HepG2 (cell line): ENCODE measurements around the gene CADPS2. TPM values are rescaled to one million over a fixed set of nuclear protein-coding genes. Genes with fewer than 3 reads are reported as not detected.

Experiments
- ATAC-seq: fragments of 200-7000 bp; cut with Tn5 transposase; 3 replicates; pipeline ENCODE4 v1.9.1; 2020; ENCODE audit warnings: mild to moderate bottlenecking, moderate library complexity
- BruUV-seq: library from RNA; stranded (reverse); fragments of 400-500 nt; replicated peaks from 2 replicates; lab custom pipeline; 2021; lab: Mats Ljungman, UMichigan
- CTCF ChIA-PET: fragments of 300-600 bp; formaldehyde crosslinking; extraction: SDS; loops from one replicate; lab custom pipeline; 2021; ENCODE audit warnings: low total read pairs, inconsistent platforms, low intra/inter-chr PET ratio; lab: Yijun Ruan, JAX
- POLR2A ChIA-PET: fragments of 350-600 bp; sonication (Branson Sonifier 250); formaldehyde crosslinking; loops from one replicate; lab custom pipeline; 2020; ENCODE audit warnings: antibody characterized with exemption, inconsistent platforms; lab: Yijun Ruan, JAX
- DNase-seq: peaks from one replicate; pipeline ENCODE4 v3.0.0-alpha.2; 2015; ENCODE audit warnings: low spot score
- FAIRE-seq: peaks from 3 replicates; lab custom pipeline; 2011; peaks lifted over from hg19 to GRCh38; lab: Jason Lieb, UNC
- H2AFZ ChIP-seq: one replicate; pipeline ENCODE4 v1.6.1; 2011; ENCODE audit warnings: low read length, inconsistent platforms
- H3K27ac ChIP-seq: fragments of 300-600 bp; 3 replicates; pipeline ENCODE4 v1.8.0; 2011; ENCODE audit warnings: mixed run types, mild to moderate bottlenecking, mixed read lengths, low read length, inconsistent platforms; ENCODE audit not compliant: insufficient read depth; ENCODE audit errors: extremely low read length
- H3K27me3 ChIP-seq, 2 experiments: fragments of 200-600 bp in 1 of 2; 2 replicates in 1 of 2; 3 replicates in 1 of 2; pipeline versions ENCODE4 v1.6.0 to v1.8.0; 2011; ENCODE audit warnings: low read length in 2 of 2, mild to moderate bottlenecking in 2 of 2, moderate library complexity in 2 of 2, inconsistent platforms in 1 of 2; ENCODE audit not compliant: insufficient read depth in 2 of 2, control insufficient read depth in 1 of 2
- H3K36me3 ChIP-seq, 2 experiments: fragments of 200-600 bp in 1 of 2; replicated peaks in 1 of 2; 2 replicates in 1 of 2; 3 replicates in 1 of 2; pipeline versions ENCODE4 v1.5.1 to v1.8.0; 2011; ENCODE audit warnings: low read length in 2 of 2, inconsistent platforms in 1 of 2; ENCODE audit not compliant: insufficient read depth in 2 of 2, control insufficient read depth in 1 of 2
- H3K4me1 ChIP-seq: 2 replicates; pipeline ENCODE4 v1.5.1; 2012; ENCODE audit warnings: low read length, inconsistent platforms; ENCODE audit not compliant: insufficient read depth
- H3K4me2 ChIP-seq: 2 replicates; pipeline ENCODE4 v1.6.0; 2011; ENCODE audit warnings: low read depth, low read length, inconsistent platforms
- H3K4me3 ChIP-seq, 3 experiments: fragments of 200-600 bp in 1 of 3; sonication (generic), shearing (Covaris generic) in 1 of 3; replicated peaks in 1 of 3; 2 replicates each; pipeline ENCODE4 v1.5.1; 2011 to 2016; ENCODE audit warnings: low read length in 3 of 3, inconsistent platforms in 2 of 3, low read depth in 2 of 3, mild to moderate bottlenecking in 2 of 3, control low read depth in 1 of 3, mixed read lengths in 1 of 3; ENCODE audit not compliant: insufficient read depth in 1 of 3
- H3K79me2 ChIP-seq: one replicate; pipeline ENCODE4 v1.6.1; 2011; ENCODE audit warnings: low read length, inconsistent platforms; ENCODE audit not compliant: insufficient read depth
- H3K9ac ChIP-seq: 2 replicates; pipeline ENCODE4 v1.6.0; 2011; ENCODE audit warnings: mild to moderate bottlenecking, low read depth, low read length, inconsistent platforms; ENCODE audit not compliant: insufficient read depth
- H3K9me3 ChIP-seq: 2 replicates; pipeline ENCODE4 v1.5.1; 2012; ENCODE audit warnings: mild to moderate bottlenecking, low read length
- H4K20me1 ChIP-seq: 2 replicates; pipeline ENCODE4 v1.6.0; 2011; ENCODE audit warnings: inconsistent platforms, mild to moderate bottlenecking, low read length, moderate library complexity; ENCODE audit not compliant: insufficient read depth
- ARHGAP35 ChIP-seq: sonication (generic); formaldehyde crosslinking; IDR thresholded peaks from 2 replicates; pipeline ENCODE4 v1.9.0; 2022; ENCODE audit warnings: mild to moderate bottlenecking, inconsistent platforms, moderate library complexity, missing genetic modification reagents, borderline replicate concordance
- CEBPZ ChIP-seq: IDR thresholded peaks from 2 replicates; pipeline ENCODE4 v1.6.1; 2012; ENCODE audit warnings: low read length, improper control_type of control experiment
- CSRNP1 ChIP-seq: sonication (generic); formaldehyde crosslinking; IDR thresholded peaks from 2 replicates; pipeline ENCODE4 v1.8.1; 2023; ENCODE audit warnings: mild to moderate bottlenecking, missing genetic modification reagents
- EHMT2 ChIP-seq: fragments of 200-600 bp; sonication (generic); IDR thresholded peaks from 2 replicates; pipeline ENCODE4 v1.7.0; 2017; ENCODE audit warnings: antibody characterized with exemption, low read depth, low read length, borderline replicate concordance
- HNRNPH1 ChIP-seq: fragments of 200-400 bp; formaldehyde crosslinking; optimal IDR thresholded peaks from 2 replicates; pipeline ENCODE3; 2017; ENCODE audit warnings: mild to moderate bottlenecking, low read depth, low read length
- MIXL1 ChIP-seq: IDR thresholded peaks from 2 replicates; pipeline ENCODE4 v1.6.1; 2016
- NFIB ChIP-seq: sonication (generic); formaldehyde crosslinking; IDR thresholded peaks from 2 replicates; pipeline ENCODE4 v1.9.0; 2021; ENCODE audit warnings: missing genetic modification reagents, mild to moderate bottlenecking, borderline replicate concordance
- POGZ ChIP-seq: sonication (generic); formaldehyde crosslinking; IDR thresholded peaks from 2 replicates; pipeline ENCODE4 v1.4.0; 2020; ENCODE audit warnings: mild to moderate bottlenecking, missing genetic modification reagents
- SIN3B ChIP-seq: fragments of 150-350 bp; IDR thresholded peaks from 2 replicates; pipeline ENCODE4 v1.6.1; 2014; ENCODE audit warnings: low read length
- TEAD3 ChIP-seq: optimal IDR thresholded peaks from 2 replicates; pipeline ENCODE3; 2016; ENCODE audit warnings: borderline replicate concordance
- U2AF1 ChIP-seq: fragments of 200-400 bp; formaldehyde crosslinking; optimal IDR thresholded peaks from 2 replicates; pipeline ENCODE3; 2017; ENCODE audit warnings: mild to moderate bottlenecking, low read depth, low read length
- ZFP1 ChIP-seq: IDR thresholded peaks from 2 replicates; pipeline ENCODE4 v1.6.1; 2016
- ZFP82 ChIP-seq: sonication (generic); formaldehyde crosslinking; IDR thresholded peaks from 2 replicates; pipeline ENCODE4 v1.5.1; 2020; ENCODE audit warnings: mild to moderate bottlenecking, missing genetic modification reagents, borderline replicate concordance
- ZKSCAN1 ChIP-seq: fragments of 150-350 bp; IDR thresholded peaks from 2 replicates; pipeline ENCODE4 v1.6.1; 2014; ENCODE audit warnings: low read length
- ZNF180 ChIP-seq: sonication (generic); formaldehyde crosslinking; IDR thresholded peaks from 2 replicates; pipeline ENCODE4 v1.4.0; 2020; ENCODE audit warnings: low read depth, missing genetic modification reagents, borderline replicate concordance
- ZNF552 ChIP-seq: sonication (generic); formaldehyde crosslinking; IDR thresholded peaks from 2 replicates; pipeline ENCODE4 v1.9.0; 2022; ENCODE audit warnings: missing genetic modification reagents, mild to moderate bottlenecking, borderline replicate concordance
- ZNF605 ChIP-seq: sonication (generic); formaldehyde crosslinking; IDR thresholded peaks from 2 replicates; pipeline ENCODE4 v1.8.0; 2022; ENCODE audit warnings: mild to moderate bottlenecking, missing genetic modification reagents
- WGBS: methylation state at CpG from one replicate; pipeline ENCODE4 v1.1.6; 2017; ENCODE audit warnings: low lambda C conversion rate; 5-methylcytosine and 5-hydroxymethylcytosine counted together
- in situ Hi-C: cut with HindIII; loops from 2 replicates; pipeline ENCODE4 v1.10.0; 2017; ENCODE audit warnings: low pct_unique_long_range_greater_than_20kb; ENCODE audit not compliant: extremely low pct_ligation_motif_present
- intact Hi-C: fragments of 100-400 bp; cut with micrococcal nuclease; formaldehyde crosslinking; loops from one replicate; pipeline ENCODE4 v1.10.0; 2022; ENCODE audit not compliant: unreplicated experiment
- polyA plus RNA-seq, 8 experiments: library from polyadenylated mRNA; depleted of rRNA in 3 of 8; stranded (reverse) in 7 of 8; unstranded in 1 of 8; fragments of >200 nt; fragmentation: Illumina TruSeq in 4 of 8; extraction: Trizol in 4 of 8; gene quantifications; 2 replicates each; pipeline versions ENCODE4 v1.2.1 to v1.2.3, GENCODE V29; 2011 to 2016; ENCODE audit warnings: low read depth in 4 of 8, missing spikeins in 1 of 8, mixed read lengths in 1 of 8; ENCODE audit not compliant: insufficient read depth in 1 of 8
- total RNA-seq, 5 experiments: library from RNA; depleted of rRNA; stranded (reverse); fragments of >200 nt; fragmentation: Illumina TruSeq; extraction: Trizol; gene quantifications; 2 replicates each; pipeline ENCODE4 v1.2.3, GENCODE V29; 2016; ENCODE audit warnings: low read depth in 1 of 5
- TF ChIP-seq, protein P1 (sequence below): sonication (generic); formaldehyde crosslinking; IDR thresholded peaks from 2 replicates; pipeline ENCODE4 v1.5.0; 2020; ENCODE audit warnings: missing genetic modification reagents

The CADPS2 gene
- total and polyA plus RNA-seq, 2 of the 13 experiments (the other 11 are each of a cell fraction or from before 2014, with no cell fraction given) = 17.6 to 43.8 TPM

DNA sequence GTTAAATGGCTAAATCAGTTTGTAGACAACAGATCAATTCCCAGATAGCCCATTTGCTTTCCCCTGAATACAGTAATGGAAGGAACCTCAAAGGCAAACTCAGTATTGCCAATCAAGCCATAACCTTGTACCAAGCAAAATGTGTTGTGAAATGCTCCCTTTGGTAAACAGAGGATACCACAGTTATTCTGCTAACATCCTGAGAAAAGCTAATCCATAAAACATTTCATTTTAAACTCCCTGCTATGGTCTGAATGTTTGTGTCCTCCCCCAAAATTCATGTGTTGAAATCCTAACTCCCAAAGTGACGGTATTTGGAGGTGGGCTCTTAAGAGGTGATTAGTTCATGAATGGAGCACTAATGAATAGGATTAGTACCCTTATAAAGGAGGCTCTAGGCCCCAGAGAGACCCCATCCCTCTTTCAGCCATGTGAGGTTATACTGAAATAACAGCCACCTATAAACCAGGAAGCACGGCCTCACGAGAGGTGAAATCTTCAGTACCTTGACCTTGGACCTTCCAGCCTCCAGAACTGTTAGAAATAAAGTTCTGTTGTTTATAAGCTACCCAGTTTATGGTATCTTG is 94.2 kb downstream of the CADPS2 start (continued):
- no peak for TF ChIP-seq CEBPZ
- TF ChIP-seq EHMT2 = 0 out of 2 replicates have a peak, but pooled peaks have one; percentile 35
- TF ChIP-seq HNRNPH1 = no peak

DNA sequence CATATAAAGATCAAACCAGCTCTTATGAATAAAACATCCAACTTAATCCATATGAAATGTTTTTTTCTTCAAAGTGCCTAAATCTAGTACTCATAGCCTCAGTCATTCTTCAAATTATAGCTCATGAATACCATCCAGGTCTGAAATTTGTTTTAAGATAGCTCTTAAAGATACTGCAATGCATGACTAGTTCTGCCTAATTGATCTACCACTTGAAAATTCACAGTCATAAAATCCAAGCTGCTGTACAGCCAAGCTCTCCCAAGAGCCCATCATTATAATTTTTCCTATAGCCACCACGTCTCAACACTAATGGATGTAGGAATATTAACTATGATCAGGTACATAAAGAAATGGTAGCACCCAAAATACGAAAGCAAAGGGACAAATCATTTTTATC is 95.7 kb downstream of the CADPS2 start:
- H2AFZ ChIP-seq = no peak overlapping the region
- FAIRE-seq (no peak), ATAC-seq (no peak), DNase-seq (no peak)
- peaks cover 0 to 5% of the 10 kb centered on the region in 2 experiments; a peak in 1 of 5 replicates for H3K36me3 ChIP-seq
- intact Hi-C loops (no loop called here), in situ Hi-C loops (no loop called here)
- H3K27me3 ChIP-seq = no peaks in the 10 kb centered on the region
- POLR2A ChIA-PET = no interaction called here
- WGBS = 96% methylated on average over 2 of the region's 2 CpGs
- no peaks in the 10 kb centered on the region for H3K79me2 ChIP-seq
- no TSS peak for BruUV-seq
- no peak overlapping the region for H3K27ac ChIP-seq
- peaks cover 40% of the 10 kb centered on the region for H3K4me1 ChIP-seq
- H3K4me3 ChIP-seq = no peak overlapping the region
- H4K20me1 ChIP-seq = no peaks in the 10 kb centered on the region
- H3K9me3 ChIP-seq = no peaks in the 10 kb centered on the region
- no peak overlapping the region for H3K9ac ChIP-seq
- CTCF ChIA-PET = no interaction called here
- H3K4me2 ChIP-seq = no peak overlapping the region
- TF ChIP-seq ZNF605 (CRISPR knock-in tag) (no peak), ZNF180 (CRISPR knock-in tag) (no peak), ZKSCAN1 (no peak), ZFP1 (CRISPR knock-in tag) (no peak), MIXL1 (CRISPR knock-in tag) (no peak), NFIB (CRISPR knock-in tag) (no peak), TEAD3 (CRISPR knock-in tag) (no peak), POGZ (CRISPR knock-in tag) (no peak), CSRNP1 (CRISPR knock-in tag) (no peak), ZNF552 (CRISPR knock-in tag) (no peak), SIN3B (no peak), ARHGAP35 (CRISPR knock-in tag) (no peak), ZFP82 (CRISPR knock-in tag) (no peak), U2AF1 (no peak)
- TF ChIP-seq, protein P1, sequence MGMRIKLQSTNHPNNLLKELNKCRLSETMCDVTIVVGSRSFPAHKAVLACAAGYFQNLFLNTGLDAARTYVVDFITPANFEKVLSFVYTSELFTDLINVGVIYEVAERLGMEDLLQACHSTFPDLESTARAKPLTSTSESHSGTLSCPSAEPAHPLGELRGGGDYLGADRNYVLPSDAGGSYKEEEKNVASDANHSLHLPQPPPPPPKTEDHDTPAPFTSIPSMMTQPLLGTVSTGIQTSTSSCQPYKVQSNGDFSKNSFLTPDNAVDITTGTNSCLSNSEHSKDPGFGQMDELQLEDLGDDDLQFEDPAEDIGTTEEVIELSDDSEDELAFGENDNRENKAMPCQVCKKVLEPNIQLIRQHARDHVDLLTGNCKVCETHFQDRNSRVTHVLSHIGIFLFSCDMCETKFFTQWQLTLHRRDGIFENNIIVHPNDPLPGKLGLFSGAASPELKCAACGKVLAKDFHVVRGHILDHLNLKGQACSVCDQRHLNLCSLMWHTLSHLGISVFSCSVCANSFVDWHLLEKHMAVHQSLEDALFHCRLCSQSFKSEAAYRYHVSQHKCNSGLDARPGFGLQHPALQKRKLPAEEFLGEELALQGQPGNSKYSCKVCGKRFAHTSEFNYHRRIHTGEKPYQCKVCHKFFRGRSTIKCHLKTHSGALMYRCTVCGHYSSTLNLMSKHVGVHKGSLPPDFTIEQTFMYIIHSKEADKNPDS (CRISPR knock-in tag) = no peak
